ENCODE measurements around the gene CDY2B.
"Not testable (repeated sequence)": the region's sequence is repeated elsewhere in the genome, so short reads cannot be mapped to it uniquely, and the experiment has no call there.

Gene CDY2B, protein sequence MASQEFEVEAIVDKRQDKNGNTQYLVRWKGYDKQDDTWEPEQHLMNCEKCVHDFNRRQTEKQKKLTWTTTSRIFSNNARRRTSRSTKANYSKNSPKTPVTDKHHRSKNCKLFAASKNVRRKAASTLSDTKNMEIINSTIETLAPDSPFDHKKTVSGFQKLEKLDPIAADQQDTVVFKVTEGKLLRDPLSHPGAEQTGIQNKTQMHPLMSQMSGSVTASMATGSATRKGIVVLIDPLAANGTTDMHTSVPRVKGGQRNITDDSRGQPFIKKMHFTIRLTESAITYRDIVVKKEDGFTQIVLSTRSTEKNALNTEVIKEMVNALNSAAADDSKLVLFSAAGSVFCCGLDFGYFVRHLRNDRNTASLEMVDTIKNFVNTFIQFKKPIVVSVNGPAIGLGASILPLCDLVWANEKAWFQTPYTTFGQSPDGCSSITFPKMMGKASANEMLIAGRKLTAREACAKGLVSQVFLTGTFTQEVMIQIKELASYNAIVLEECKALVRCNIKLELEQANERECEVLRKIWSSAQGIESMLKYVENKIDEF

DNA sequence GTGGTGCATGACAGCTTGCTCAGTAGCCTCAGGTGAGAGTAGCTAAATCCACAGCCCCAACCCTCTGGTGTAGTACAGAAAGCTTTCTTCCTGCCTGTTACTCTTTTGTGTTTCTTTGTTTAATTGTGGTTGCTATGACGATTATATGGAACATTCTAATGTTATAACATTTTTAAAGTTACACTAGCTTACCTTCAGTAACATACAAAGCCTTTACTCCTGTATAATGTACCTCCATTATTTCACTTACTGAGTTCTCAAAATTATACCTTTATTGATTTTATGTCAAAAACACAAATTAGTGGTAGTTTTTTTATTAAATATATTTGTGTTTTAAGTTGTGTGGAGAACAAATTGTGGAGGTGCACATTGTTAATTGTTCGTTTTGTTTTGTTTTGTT is at the start of gene CDY2B:
CDY2B (minus strand) TSS at position 101 of the 400 bp plus-strand sequence. CDS start 328 bp downstream, outside the sequence.
- DNase-seq (ENCODE audit: low spot score), result not testable (repeated sequence)

DNA sequence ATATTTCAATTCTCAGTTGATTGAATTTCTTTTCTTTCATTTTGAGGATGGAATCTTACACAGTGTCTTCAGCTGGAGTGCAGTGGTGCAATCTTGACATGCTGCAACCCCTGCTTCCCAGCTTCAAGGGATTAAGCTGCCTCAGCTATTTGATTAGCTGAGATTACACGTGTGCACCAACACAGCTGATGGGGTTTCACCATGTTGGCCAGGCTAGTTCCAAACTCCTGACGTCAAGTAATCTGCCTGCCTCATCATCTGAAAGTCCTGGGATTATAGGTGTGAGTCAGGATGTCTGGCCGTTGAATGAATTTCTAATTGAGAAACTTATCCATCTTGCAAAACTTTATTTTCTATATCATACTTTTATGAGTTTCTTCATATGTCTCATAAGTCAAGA is 28.0 kb upstream of the CDY2B start:
- not testable (repeated sequence) for DNase-seq (ENCODE audit: low spot score)

DNA sequence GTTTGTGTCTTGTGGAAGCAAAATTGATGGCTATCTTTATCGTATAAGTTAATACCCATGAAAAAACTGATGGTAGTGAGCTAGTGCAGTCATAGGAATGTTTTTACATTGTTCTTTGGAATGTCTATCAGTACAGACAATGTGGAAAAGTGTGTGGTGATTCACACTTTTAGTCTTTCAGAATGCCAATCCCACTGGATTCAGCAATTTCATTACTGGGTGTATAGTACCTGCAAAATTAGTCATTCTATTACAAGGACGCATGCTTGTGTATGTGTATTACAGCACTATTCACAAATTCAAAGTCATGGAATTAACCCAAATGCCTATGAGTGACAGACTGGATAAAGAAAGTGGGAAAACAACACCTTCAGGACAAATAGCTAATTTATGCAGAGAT is 27.3 kb upstream of the CDY2B start:
- not testable (repeated sequence) for DNase-seq (ENCODE audit: low spot score)

DNA sequence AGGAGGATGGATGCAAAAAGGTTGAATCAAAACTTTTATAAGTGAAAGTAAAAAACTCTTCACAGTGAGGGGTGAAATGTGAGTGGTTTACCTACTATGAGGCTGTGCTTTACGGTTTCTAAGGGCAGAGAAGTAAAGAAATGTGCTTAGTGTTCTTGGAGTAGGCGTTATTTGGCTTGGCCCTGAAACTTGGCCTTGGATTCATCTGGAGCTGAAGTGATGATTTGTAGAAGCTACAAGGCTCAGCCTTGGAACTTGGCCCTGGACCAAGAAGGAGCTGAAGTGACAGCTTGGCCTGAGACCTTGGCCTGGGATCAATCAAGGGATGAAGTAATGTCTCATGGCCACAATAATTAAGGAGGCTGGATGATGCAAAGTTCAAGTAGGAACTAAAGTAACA is 1.7 kb upstream of the CDY2B start:
- DNase-seq (ENCODE audit: low spot score), result not testable (repeated sequence)

DNA sequence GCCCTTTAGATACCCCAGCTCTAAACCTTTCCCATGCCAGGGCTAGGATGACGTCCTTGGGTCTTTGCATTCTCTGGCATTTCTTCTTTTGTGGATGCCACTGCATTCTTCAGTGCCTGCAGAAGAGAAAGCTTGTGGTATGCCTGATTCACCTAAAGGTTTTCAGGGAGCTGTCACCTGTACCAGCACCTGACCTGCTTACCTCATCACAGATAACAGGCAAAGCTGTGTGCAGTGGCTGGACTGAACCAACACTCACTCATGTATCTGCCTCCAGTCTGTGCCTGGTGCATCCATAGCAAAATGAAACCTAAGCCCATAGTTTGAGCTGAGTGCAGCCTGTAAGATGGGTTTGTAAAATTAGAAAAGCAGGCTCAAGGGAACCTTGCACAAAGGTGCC is 3.3 kb downstream of the CDY2B start:
- DNase-seq (ENCODE audit: low spot score), result not testable (repeated sequence)

DNA sequence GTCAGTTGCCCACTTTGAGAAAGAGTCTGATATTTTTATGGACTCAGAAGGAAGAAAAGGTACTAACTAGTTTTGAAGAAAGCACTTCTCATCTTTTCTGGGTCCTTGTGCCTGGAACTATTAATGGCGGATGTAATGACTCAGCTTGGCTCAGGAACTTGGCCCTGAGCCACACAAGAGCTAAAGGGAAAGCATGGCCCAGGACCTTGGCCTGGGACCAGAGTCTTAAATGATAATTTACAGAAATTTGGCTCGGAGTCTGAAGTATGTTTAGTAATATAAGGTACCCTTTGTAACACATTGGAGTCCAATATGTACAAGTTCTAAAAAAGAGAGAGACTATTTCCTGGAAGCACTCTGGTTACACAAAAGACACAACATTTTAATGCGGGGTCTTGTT is 4.6 kb downstream of the CDY2B start:
- DNase-seq (ENCODE audit: low spot score), result not testable (repeated sequence)

DNA sequence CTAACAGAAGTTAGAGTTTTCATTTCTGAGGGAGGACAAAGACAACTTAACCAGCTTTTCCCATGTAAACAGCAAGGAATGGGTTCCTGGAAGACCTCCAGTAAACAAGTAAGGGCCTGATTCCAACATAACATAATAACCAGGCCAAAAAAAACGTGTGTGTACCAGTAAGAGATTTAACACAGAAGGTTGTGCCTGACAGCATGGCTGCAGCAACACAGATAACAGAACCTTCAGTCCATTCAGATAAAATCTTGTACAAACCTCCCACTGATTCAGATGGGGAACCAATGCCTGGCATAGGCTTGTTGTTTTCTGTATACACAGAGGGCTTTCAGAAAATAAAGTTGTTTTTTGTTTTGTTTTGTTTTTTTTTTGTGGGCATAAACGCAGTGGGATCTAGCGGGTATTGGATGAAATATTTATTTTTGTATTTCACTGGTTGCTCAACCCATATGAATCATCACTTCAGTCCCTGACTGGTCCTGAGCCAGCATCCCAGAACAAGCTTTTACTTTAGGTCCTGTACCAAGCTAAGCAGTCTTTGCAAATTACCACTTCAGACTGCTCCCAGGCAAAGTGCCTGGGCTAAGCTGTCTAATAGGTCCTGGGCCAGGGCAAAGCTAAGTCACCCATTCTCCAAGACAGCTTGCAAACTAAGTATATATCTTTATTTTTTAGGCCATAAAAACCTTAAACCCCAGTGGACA is 8.7 kb downstream of the CDY2B start:
- DNase-seq (ENCODE audit: low spot score), result not testable (repeated sequence)

DNA sequence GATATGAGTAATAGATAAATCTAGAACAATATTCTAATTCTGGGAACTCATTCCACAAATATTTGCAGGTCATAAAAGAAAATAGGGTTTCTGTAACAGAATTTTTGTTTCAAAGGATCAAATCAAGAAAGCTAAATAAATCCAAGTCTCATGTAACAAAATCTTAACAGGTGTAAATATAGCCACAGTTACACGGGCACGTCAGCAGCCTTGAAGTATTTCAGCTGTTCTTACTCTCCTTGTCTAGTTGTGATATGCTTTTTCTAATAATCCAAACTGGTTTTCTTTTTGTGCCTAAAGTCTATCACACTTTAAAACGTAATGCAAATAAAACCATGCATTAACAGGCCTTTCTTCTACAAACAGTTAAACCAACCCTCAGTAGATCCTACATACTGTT is 9.3 kb downstream of the CDY2B start:
- DNase-seq (ENCODE audit: low spot score), result not testable (repeated sequence)

DNA sequence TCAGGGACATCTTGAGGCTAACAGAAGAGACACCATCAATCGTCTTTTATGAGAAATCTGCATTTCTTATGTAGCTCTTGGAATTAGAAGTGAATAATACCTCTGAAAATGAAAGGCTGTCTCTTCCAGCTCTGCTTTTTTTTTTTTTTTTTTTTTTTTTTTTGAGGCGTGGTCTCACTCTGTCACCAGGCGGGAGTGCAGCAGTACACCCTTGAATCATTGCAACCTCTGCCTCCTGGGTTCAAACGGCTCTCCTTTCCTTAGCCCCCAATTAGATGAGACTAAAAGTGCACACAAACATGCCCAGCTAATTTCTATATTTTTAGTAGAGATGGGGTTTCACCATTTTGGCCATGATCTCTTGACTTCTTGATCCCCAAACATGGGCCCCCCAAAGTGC is 12.2 kb downstream of the CDY2B start:
- DNase-seq (ENCODE audit: low spot score), result not testable (repeated sequence)

DNA sequence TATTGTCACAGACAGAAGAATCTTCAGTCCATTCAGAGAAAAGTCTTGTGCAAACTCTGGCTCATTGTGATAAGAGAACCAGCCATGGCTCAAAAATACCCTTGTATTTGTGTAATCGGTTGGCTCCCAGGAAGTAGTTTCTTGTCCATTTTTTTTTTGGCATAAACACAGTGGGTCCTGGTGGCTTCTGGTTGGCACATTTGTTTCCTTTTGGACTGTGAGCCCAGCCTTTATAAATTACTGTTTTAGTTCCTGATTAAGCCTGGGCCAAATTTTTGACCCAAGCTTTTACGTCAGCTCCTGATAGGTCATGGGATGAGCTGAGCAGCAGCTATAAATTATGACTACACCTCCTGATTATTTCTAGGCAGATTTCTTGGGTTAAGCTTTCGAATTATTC is 19.4 kb downstream of the CDY2B start:
- DNase-seq (ENCODE audit: low spot score), result not testable (repeated sequence)

DNA sequence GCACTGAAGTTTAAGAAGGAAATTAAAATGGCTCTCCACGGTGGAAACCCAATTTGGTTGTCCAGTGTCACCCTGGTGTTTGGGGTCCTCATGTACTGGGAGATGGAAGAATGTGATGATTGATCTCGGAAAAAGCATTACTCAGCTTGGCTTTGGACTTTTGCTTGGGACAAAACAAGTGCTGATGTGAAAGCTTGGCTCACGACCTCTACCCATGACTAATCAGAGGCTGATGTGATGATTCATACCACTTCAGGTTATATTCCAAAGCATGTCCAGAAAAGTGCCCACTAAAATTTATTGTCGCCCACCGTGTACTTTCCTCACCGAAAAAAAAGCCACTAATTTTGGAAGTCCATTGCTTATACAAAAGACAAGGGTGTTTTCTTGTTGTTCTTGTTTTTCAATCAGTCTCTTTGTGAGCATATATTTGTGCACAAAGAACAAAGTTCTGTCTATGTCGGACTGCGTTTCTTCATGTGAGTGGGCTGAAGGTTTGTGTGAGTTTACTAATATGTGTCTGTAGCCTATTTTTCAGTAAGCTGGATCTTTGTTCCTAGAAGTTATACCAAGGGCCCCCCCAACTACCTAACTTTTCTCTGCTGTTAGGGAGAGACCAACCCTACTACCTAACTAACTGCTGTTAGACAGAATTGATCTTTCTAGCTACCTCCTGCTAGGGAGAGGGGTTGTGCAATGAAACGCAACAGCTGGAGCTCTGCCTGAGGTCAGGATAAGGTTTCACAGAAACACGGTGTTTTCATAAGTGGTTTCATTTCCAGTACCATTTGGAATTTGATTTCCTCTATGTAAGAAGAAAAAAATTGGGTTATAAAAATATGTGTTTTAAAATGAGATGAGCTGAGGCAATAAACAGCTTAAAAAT is 22.8 kb downstream of the CDY2B start:
- not testable (repeated sequence) for DNase-seq (ENCODE audit: low spot score)

DNA sequence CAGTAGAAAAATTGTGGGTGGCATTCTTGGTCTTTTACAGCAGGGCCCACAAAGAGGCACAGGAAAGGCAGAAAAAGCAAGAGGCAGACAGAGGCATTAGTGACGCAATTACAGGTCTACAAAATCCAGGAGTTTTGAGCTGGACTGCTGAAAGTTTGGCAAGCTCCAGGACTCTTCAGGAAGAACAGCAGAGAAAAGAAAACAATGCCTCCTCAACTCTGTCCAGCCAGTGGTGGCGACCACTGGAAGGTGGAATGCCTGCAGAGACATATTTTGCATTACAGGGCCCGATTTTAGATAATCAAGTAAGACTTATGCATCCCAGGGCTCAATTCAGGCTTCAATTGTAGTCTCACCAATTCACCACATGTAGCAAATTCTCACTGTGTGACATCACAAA is 23.5 kb downstream of the CDY2B start:
- DNase-seq (ENCODE audit: low spot score), result not testable (repeated sequence)

DNA sequence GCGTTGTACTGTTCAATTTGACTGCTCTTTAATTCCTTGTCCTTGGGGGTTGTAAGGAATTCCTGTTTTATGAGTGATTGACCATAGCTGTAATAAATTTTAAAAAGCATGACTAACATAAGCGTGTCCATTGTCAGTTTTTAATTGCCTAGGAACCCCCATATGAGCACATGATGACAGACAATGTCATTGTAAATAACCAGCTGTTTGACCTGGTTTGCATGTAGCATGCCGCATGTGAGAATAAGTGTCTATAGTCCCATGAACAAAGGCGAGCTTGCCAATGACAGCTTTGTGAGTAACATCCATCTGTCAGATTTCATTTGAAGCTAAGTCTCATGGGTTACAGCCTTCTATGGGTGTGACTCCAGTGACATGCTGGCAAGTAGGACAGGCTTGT is 30.9 kb downstream of the CDY2B start:
- DNase-seq (ENCODE audit: low spot score), result not testable (repeated sequence)

DNA sequence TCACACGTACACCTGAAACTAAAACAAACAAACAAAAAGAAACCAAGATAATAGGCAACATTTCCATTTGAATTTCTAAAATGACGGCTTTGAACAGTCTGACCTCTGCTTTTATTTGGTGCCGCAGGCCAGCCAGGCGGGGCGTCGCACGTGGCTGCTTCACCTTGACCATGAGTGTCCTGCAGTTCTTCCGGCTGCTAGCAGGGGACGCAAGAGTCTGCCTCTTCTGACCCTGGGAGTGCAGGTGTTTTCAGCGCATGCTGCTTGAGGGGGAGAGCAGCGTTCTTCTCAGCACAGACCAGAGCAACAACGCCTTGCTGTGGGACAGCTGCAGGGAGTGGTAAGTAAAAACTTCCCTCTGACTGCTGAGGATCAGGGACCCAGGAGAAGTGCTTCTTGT is 47.9 kb downstream of the CDY2B start:
- not testable (repeated sequence) for DNase-seq (ENCODE audit: low spot score)

Measured in germinal center (tissue), 1 donor.